HS-5 (cell line): Measurements from ENCODE around the gene KLF3.

Source experiments
- DNase-seq: peaks from one replicate; pipeline ENCODE4 v3.0.0-alpha.2; 2012; ENCODE audit warnings: low read depth

KLF3 gene

GRCh38 chr4:38656111-38656510 is 7.9 kb upstream of the KLF3 start:
- DNase-seq: no peak

- no peak for DNase-seq
These were observed 4.7 kb upstream of the KLF3 start for GRCh38 chr4:38659346-38659745.

- no peak for DNase-seq
These were observed 3.2 kb upstream of the KLF3 start for GRCh38 chr4:38660838-38661237.

- no peak for DNase-seq
These were observed 2.6 kb upstream of the KLF3 start for GRCh38 chr4:38661371-38661770.

- no peak for DNase-seq
These were observed 1.4 kb upstream of the KLF3 start for GRCh38 chr4:38662522-38663089.

DNA sequence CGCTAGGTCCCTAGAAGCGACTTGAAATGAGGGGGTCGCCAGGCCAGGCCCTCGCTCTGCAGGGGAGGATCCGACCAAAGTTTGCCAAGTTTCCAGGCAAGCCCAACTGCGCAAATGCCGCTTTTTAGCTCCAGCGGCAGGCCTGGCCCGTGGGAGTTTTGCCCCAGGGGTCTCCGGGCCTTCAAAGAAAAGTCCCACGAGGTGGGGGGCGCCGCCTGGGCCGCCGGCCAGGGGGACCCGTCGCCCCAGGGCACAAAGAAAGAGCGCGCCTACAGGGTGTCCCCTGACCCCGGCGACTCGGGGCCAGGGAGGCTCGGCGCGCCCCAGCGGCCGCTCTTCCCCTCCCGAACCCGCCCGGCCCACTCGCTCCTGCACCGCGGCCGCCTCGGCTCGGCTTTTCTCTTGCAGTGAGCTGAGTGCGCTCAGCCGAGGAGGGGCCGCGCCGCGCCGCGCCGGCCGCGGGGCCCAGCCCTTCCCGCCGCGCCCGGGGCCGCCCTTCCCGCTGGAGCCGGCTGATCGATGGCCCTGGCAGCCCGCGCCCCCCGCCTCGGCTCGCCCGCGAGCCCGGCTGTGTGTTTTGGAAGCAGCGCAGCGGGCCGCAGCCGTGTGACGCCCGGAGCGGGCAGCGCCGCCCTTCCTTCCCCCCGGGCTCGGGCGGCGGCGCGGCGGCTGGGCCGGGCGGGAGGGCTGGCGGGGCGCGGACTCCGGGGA is 754 bp upstream of the KLF3 start:
- DNase-seq: no peak

DNA sequence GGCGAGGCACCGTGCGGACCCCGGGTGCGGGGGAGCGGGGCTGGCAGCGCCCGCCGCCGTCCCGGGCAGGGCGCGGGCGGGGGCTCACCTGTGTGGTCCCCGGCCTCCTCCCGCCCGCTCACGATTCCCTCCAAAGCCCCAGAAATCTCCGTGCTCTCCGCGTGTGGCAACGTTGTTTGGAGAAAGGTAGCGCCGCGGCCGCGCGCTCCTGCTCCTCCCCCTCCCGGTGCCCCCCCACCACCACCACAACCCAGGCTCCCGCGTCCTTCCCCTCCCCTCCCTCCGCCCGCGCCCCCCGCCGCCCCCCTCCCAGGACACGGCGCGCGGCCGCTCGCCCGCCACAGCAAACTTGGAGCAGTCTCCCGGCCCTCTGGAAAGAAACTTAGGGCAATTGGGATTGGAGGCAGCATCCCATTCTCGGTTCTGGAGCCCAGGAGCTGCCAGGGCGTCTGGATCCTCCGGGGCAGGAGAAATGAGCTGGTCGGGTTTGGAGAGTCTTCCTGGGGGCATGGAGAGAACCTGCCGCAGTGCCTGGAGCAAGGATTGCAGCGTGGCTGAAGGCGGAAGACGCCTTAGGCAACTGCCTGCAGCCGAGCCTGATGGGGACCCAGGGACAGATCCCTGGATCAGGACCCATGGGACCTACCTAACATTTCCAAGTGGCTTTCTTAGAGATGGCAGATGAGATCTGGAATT is 855 bp downstream of the KLF3 start:
- DNase-seq: no peak

DNA sequence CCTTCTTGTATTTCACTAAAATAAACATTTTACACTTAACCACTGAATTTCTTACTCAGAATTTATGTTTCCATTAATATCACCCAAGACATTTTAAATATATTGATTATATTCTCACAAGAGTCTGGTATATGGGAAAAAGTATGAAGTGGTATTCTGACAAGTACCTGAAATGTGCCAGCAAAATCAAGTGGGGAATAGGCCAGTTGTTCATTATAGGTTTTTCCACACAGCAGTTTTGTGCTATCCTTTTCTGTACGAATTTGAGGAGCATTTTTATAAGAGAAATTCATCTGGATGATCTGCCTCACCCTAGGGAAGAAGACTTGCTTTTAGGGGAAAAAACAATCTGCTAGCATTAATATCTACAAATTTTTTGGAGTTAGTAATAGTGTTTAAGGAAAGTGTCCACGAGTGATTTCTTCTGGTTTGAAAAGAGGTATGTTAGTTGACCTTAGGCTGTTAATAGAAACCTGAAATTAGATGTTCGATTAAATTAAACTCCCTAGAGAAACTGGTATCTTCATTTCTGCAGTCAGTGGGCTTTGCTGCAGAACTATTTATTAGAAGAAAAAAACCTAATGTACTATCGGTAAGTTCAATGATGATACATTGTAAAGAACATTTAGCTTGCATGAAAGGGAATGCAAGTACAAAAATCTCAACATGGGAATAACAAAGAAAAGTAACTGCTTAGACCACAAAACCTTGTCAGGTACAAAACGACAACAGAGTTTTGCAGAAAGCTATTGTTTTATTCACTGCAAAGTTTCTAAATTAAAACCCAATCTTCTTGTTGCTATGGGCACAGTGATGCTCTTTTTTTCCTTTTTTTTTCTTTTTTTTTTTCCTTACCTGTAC is 1.8 kb downstream of the KLF3 start:
- no peak for DNase-seq

DNA sequence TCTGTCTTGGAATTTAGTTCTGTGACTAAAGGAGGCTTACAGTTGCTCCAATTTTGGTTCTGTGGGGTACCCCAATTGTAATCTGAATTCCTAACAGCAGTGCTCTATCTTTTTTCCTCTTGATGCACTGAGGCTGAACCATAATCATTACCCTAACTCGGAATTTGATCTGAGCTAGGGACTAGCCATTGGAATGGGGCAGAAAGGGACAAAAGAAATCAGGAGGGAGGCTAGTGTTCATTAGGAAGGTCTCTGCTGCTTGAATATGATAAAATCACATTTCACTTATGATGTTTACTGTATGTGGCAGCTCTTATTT is 2.7 kb downstream of the KLF3 start:
- DNase-seq: no peak

- peak; percentile 94 for DNase-seq
These were observed 3.3 kb downstream of the KLF3 start for GRCh38 chr4:38667085-38667893.

GRCh38 chr4:38668203-38668971 is 4.4 kb downstream of the KLF3 start:
- DNase-seq: no peak

DNA sequence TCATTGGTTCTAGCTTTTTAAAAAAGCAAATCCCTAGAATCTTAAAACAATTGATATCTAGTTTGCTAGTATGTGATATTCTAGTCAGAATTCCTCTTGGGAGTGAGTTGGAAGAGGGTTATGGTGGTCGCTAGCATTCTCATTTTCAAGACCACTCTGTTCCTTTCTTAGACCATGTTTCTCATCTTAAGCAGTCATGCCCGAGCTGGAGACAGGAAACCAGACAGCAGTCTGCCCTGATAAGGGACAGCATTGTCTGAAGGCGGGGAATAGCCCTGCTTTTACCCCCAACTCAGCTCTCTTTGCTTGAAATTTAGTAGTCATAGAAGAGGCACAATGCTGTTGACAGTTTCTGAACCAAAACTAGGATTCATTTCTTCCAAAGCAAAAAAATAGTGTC is 5.2 kb downstream of the KLF3 start:
- no peak for DNase-seq

- no peak for DNase-seq
These were observed 6.3 kb downstream of the KLF3 start for GRCh38 chr4:38670109-38670901.

DNA sequence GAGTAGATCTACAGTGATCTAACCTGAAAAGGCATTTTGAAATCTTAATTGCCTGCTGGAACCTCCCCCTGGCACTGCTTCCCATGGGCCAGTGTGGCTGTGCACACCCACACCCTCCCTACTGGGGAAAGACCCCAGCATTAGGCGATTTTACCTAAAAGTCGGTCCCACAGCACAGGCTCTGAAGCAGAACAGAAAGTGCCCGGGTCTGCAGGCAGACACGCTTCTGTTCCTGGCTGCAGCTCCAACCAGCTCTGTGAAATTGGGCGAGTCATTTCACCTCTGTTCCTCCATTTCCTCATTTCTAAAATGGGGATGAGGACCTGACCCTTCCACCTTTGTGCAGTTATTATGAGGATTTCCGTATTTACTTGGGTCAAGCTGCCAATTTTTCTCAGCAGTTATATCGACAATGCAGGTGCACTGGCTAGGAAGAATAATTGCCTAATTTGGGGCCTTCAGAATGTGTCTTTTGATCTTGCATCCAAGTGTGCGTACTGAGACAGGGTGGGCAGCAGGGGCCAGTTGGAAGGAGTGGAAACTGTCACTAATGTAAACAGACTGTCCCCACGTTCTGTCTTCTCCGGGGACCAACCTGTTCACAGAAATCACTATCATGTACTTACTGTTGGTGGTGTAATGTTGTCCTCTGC is 7.1 kb downstream of the KLF3 start:
- DNase-seq: no peak

- DNase-seq: no peak
These were observed 7.6 kb downstream of the KLF3 start for GRCh38 chr4:38671592-38671940.

GRCh38 chr4:38672074-38672396 is 8.0 kb downstream of the KLF3 start:
- no peak for DNase-seq

DNA sequence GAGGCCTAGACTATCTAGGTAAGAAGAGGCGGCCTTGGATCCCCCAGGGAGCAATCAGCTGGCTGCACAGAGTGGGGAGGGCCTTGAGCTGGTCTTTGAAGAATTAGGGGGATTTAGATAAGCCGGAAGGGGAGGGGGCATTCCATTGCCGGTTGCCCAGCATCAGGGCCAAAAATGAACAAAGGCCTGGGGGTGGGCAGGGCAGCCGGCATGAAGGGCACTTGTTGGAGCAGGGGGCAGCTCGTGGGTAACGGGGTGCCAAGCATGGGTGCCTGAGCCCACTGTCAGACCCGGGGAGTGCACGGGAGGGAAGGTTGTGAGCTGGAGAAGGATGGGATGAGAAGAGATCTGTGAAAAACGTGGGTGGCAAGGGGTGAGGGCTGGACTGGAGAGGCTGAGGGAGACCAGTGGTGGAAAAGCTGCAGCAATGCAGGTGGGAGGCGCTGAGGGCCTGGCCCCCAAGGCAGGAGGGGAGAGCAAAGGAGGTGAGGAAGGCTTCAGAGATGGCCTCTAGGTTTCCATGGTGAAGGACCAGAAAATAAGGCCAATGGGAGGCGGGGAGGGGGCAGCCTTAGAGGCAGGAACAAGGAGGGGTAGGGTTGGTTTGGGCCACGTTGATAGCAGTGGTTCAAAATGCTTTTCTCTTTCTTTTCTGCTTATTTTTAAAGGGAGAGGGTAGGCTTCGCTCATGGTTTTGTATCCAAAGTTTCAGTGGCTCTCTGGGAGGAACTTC is 8.6 kb downstream of the KLF3 start:
- DNase-seq: no peak

DNA sequence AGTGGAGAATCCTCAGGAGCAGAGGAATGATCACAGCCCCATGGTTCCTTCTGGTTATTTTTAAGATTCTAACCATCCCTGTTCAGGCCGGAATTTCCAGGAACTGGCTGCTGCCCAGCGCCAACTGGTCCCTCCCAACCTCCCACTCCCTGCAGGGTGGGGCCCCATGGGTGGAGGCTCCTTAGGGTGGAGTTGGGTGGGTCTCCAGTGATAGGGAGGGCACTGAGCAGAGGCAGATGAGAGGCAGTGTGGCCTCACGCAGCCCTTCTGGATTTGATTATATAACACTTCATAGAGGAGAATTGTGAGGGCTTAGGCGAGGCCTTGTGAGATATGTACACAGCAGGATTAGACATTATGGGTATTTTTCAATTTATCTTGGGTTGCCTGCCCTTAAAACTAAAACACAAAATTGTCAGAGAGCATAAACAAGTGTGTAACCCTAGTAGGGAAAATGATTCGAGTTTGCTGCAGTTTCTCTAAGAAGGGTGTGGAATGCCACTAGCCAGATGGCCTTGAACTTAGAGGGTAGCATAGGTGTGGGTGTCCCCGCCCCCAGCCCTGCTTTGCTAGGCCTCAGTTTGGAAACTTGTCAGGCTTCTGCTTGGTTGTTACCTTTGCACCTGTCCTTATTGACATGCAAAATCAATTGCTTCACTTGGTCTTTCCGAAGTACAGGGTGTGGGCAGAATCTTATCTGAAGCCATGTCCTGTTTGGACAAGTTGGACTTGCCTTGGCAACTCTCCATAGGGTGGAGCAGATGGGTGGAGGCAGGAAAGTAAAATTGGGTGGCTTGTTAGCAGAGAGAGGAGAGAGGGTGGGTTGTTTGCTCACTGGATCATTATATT is 9.4 kb downstream of the KLF3 start:
- no peak for DNase-seq
